DOHH2 (cell line): ENCODE results near the gene NEUROD6.

Experiments
- H3F3A ChIP-seq: fragments of 200-600 bp; sonication (generic), shearing (Covaris generic); 2 replicates; pipeline ENCODE4 v1.6.0; 2016; ENCODE audit warnings: antibody characterized with exemption, mild to moderate bottlenecking; ENCODE audit not compliant: control insufficient read depth, insufficient read depth
- H3K27ac ChIP-seq: fragments of 200-600 bp; sonication (generic); 2 replicates; pipeline ENCODE4 v1.5.1; 2014; ENCODE audit warnings: low read depth, mild to moderate bottlenecking, low read length, moderate library complexity
- H3K27me3 ChIP-seq: fragments of 200-600 bp; sonication (generic); 2 replicates; pipeline ENCODE4 v1.6.1; 2014; ENCODE audit warnings: mild to moderate bottlenecking, low read length, mixed read lengths; ENCODE audit not compliant: control insufficient read depth
- H3K36me3 ChIP-seq: fragments of 200-600 bp; sonication (generic); 2 replicates; pipeline ENCODE4 v1.6.1; 2014; ENCODE audit warnings: mild to moderate bottlenecking, low read length, moderate library complexity, mixed read lengths; ENCODE audit not compliant: control insufficient read depth
- H3K4me1 ChIP-seq: fragments of 200-600 bp; sonication (generic); 2 replicates; pipeline ENCODE4 v1.6.1; 2014; ENCODE audit warnings: mild to moderate bottlenecking, low read length, mixed read lengths; ENCODE audit not compliant: control insufficient read depth
- H3K4me2 ChIP-seq: fragments of 200-600 bp; sonication (generic); 2 replicates; pipeline ENCODE4 v1.6.0; 2014; ENCODE audit warnings: mild to moderate bottlenecking, low read length, moderate library complexity
- H3K4me3 ChIP-seq: fragments of 200-600 bp; sonication (generic); 2 replicates; pipeline ENCODE4 v1.5.1; 2014; ENCODE audit warnings: mild to moderate bottlenecking, low read length, mixed read lengths
- H3K79me2 ChIP-seq: fragments of 200-600 bp; sonication (generic); 2 replicates; pipeline ENCODE4 v1.6.1; 2014; ENCODE audit warnings: mild to moderate bottlenecking, low read length, mixed read lengths; ENCODE audit not compliant: control insufficient read depth
- H3K9me2 ChIP-seq: fragments of 200-600 bp; sonication (generic); replicated peaks from 2 replicates; pipeline ENCODE4 v1.6.1; 2014; ENCODE audit warnings: mild to moderate bottlenecking, low read length, mixed read lengths; ENCODE audit not compliant: control insufficient read depth
- H3K9me3 ChIP-seq: fragments of 200-600 bp; sonication (generic); 2 replicates; pipeline ENCODE4 v1.6.1; 2014; ENCODE audit warnings: antibody characterized with exemption, low read length, mixed read lengths; ENCODE audit not compliant: control insufficient read depth, insufficient read depth
- H4K20me1 ChIP-seq: fragments of 200-600 bp; sonication (generic); 2 replicates; pipeline ENCODE4 v1.6.0; 2014; ENCODE audit warnings: low read depth, mild to moderate bottlenecking, antibody characterized with exemption, low read length, moderate library complexity; ENCODE audit not compliant: control insufficient read depth, insufficient read depth
- CTCF ChIP-seq: fragments of 200-600 bp; sonication (generic); IDR thresholded peaks from one replicate; pipeline ENCODE4 v1.5.1; 2014; ENCODE audit warnings: antibody characterized with exemption, mild to moderate bottlenecking, low read depth, low read length; ENCODE audit not compliant: poor library complexity, severe bottlenecking
- EZH2phosphoT487 ChIP-seq: fragments of 200-600 bp; sonication (generic); IDR thresholded peaks from 2 replicates; pipeline ENCODE4 v1.6.1; 2017; ENCODE audit warnings: borderline replicate concordance, mild to moderate bottlenecking, antibody characterized with exemption, low read length, moderate library complexity, mixed read lengths

The NEUROD6 gene

GRCh38 chr7:31363051-31363450 lies 22.5 kb upstream of the NEUROD6 start:
- Histone ChIP-seq H4K20me1 (no peaks in the 10 kb centered on the region), H3K27ac (no peak overlapping the region), H3K9me2 (no peaks in the 10 kb centered on the region), H3K36me3 (no peaks in the 10 kb centered on the region), H3K4me2 (no peak overlapping the region), H3F3A (no peaks in the 10 kb centered on the region), H3K79me2 (no peaks in the 10 kb centered on the region), H3K9me3 (no peaks in the 10 kb centered on the region), H3K4me3 (no peak overlapping the region), H3K27me3 (no peaks in the 10 kb centered on the region), H3K4me1 (no peaks in the 10 kb centered on the region)
- TF ChIP-seq CTCF (no peak), EZH2phosphoT487 (no peak)

DNA sequence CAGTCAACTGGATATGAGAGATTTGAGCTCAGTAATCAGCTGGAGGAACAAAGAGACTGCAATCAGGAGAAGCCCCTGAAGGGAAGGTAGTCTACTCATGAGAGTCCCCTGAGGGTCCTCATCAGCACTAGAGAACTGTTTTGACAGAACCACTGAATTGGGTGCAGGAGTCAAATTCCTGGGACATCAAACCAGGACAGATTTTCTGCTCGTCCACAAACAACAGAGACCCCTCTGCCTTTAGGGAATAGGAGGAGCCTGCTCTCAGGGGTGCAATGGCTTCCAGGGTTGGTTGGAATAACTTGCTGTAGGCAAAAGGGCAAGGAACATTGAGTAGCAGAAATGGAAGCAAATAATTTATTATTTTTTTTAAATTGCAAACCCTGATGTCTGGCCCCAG lies 21.9 kb upstream of the NEUROD6 start:
- TF ChIP-seq CTCF (no peak), EZH2phosphoT487 (no peak)
- Histone ChIP-seq H3K4me1 (no peaks in the 10 kb centered on the region), H3K27me3 (no peaks in the 10 kb centered on the region), H3F3A (no peaks in the 10 kb centered on the region), H3K27ac (no peak overlapping the region), H3K79me2 (no peaks in the 10 kb centered on the region), H3K9me3 (no peaks in the 10 kb centered on the region), H3K4me2 (no peak overlapping the region), H3K4me3 (no peak overlapping the region), H3K36me3 (no peaks in the 10 kb centered on the region), H4K20me1 (no peaks in the 10 kb centered on the region), H3K9me2 (no peaks in the 10 kb centered on the region)

DNA sequence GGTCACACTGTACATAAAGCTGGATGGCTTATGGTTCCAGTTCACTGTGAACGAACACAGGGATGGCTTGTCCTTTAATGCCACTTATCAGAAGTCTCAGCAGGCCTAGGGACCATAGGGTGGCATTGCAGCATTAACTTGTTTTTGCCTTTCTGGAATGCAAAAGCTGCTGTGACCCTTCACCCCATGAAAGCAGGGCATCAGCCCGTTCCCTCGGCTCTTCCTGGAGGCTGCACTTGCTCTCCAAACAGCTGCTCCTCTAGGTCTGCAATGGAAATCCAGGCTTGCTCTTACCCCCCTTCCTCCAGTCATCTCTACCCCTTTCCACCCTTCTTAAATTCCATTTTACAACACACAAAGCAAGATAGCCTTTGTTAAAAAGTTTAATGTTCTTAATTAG lies 17.9 kb upstream of the NEUROD6 start:
- TF ChIP-seq EZH2phosphoT487 (no peak), CTCF (no peak)
- H3K4me2 ChIP-seq, result no peak overlapping the region
- H3K9me3 ChIP-seq, result no peaks in the 10 kb centered on the region
- no peaks in the 10 kb centered on the region for H3K27me3 ChIP-seq
- H3K4me1 ChIP-seq, result no peaks in the 10 kb centered on the region
- no peaks in the 10 kb centered on the region for H3K36me3 ChIP-seq
- H3K27ac ChIP-seq, result no peak overlapping the region
- no peaks in the 10 kb centered on the region for H3F3A ChIP-seq
- no peaks in the 10 kb centered on the region for H3K79me2 ChIP-seq
- no peak overlapping the region for H3K4me3 ChIP-seq
- no peaks in the 10 kb centered on the region for H3K9me2 ChIP-seq
- H4K20me1 ChIP-seq, result no peaks in the 10 kb centered on the region

DNA sequence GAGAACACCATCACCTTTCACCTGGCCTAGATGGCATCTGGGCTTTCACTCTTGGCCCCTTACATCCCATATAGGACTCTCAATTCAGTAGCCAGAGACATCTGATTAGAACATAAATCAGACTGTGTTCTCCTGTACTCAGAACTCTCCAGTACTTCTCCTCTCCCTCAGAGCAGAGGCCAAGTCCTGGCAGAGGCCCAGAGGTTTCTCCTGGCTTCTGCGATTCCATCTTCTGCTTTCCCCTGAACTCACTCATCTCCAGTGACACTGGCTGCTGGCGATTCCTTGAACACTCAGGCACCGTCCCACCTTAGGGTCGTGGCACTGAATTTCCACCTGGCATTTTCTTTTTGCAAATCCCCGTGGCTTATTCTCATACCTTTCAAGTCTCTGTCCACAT lies 4.9 kb upstream of the NEUROD6 start:
- no peak overlapping the region for H3K27ac ChIP-seq
- no peaks in the 10 kb centered on the region for H3F3A ChIP-seq
- H3K4me3 ChIP-seq, result no peak overlapping the region
- H4K20me1 ChIP-seq, result no peaks in the 10 kb centered on the region
- H3K27me3 ChIP-seq, result no peaks in the 10 kb centered on the region
- no peaks in the 10 kb centered on the region for H3K9me2 ChIP-seq
- H3K79me2 ChIP-seq, result no peaks in the 10 kb centered on the region
- no peaks in the 10 kb centered on the region for H3K36me3 ChIP-seq
- no peaks in the 10 kb centered on the region for H3K4me1 ChIP-seq
- no peak for TF ChIP-seq CTCF
- no peak overlapping the region for H3K4me2 ChIP-seq
- H3K9me3 ChIP-seq, result no peaks in the 10 kb centered on the region
